H1 (cell line): ENCODE data around the gene P2RX7. TPM values are rescaled to one million over a fixed set of nuclear protein-coding genes. Genes with fewer than 3 reads are reported as not detected.

Source experiments
- CREB1 ChIP-seq: IDR thresholded peaks from 2 replicates; pipeline ENCODE4 v1.6.1; 2012; ENCODE audit warnings: inconsistent platforms
- SAP30 ChIP-seq: fragments of 300-600 bp; sonication (generic); IDR thresholded peaks from 2 replicates; pipeline ENCODE4 v1.7.1; 2012; ENCODE audit warnings: low read length, moderate library complexity, mild to moderate bottlenecking, inconsistent platforms; ENCODE audit not compliant: insufficient read depth, insufficient replicate concordance
- TEAD4 ChIP-seq: IDR thresholded peaks from 2 replicates; pipeline ENCODE4 v1.6.1; 2012; ENCODE audit warnings: low read depth, low read length, inconsistent platforms, mixed read lengths
- polyA plus RNA-seq, 7 experiments: library from polyadenylated mRNA; depleted of rRNA in 3 of 7; stranded (reverse) in 5 of 7; unstranded in 2 of 7; fragments of >200 nt in 5 of 7; fragments of 200-250 nt in 2 of 7; gene quantifications; 1 replicate in 5 of 7; 2 replicates in 1 of 7; 4 replicates in 1 of 7; pipeline versions ENCODE4 v1.2.1 to v1.2.3, GENCODE V29; 2011 to 2013; ENCODE audit warnings: missing spikeins in 2 of 7, mixed read lengths in 2 of 7
- total RNA-seq: library from RNA; stranded (reverse); fragmentation: NEBNext Ultra II Directional; extraction: Animal tissue kit (Norgen Biotek cat#: 25700); gene quantifications from 2 replicates; pipeline ENCODE4 v1.2.1, GENCODE V29; 2021
- TF ChIP-seq, protein P1 (sequence below): IDR thresholded peaks from 2 replicates; pipeline ENCODE4 v1.6.1; 2011; ENCODE audit warnings: low read depth, mild to moderate bottlenecking, low read length; ENCODE audit not compliant: insufficient read depth
- TF ChIP-seq, protein P2 (sequence below): IDR thresholded peaks from 2 replicates; pipeline ENCODE4 v1.6.1; 2012; ENCODE audit warnings: low read length, inconsistent platforms

Gene P2RX7
- total and polyA plus RNA-seq, 2 of the 8 experiments (the other 6 are each of a cell fraction or from before 2014, with no cell fraction given), result 0.38 to 0.56 TPM

DNA sequence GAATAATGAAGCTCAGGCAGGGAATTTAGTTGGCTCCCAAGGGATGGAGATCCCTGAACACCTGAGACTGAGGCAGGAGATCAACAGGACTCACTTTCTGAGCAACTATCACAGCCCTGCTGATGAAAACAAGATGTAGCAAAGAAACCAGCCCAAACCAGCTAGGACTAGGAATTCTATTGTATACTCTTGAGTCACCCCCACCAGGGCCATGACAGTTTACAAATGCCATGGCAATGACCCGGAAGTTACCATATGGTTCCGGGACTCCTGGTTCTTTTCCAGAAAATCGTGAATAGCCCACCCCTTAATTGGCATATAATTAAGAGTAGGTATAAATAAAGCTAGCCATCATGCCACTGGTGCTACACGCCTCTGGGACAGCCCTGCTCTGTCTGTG lies 47.6 kb upstream of the P2RX7 start (continued):
- TF ChIP-seq, protein P1, sequence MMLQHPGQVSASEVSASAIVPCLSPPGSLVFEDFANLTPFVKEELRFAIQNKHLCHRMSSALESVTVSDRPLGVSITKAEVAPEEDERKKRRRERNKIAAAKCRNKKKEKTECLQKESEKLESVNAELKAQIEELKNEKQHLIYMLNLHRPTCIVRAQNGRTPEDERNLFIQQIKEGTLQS, result no peak
- TF ChIP-seq CREB1 (no peak), TEAD4 (no peak), SAP30 (no peak)
- TF ChIP-seq, protein P2, sequence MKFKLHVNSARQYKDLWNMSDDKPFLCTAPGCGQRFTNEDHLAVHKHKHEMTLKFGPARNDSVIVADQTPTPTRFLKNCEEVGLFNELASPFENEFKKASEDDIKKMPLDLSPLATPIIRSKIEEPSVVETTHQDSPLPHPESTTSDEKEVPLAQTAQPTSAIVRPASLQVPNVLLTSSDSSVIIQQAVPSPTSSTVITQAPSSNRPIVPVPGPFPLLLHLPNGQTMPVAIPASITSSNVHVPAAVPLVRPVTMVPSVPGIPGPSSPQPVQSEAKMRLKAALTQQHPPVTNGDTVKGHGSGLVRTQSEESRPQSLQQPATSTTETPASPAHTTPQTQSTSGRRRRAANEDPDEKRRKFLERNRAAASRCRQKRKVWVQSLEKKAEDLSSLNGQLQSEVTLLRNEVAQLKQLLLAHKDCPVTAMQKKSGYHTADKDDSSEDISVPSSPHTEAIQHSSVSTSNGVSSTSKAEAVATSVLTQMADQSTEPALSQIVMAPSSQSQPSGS, result no peak
